ENCODE data around the gene PDE6D.

Gene PDE6D

GRCh38 chr2:231781798-231782726 is 980 bp upstream of the PDE6D start:
- peak; percentile 85 for FAIRE-seq
- TF ChIP-seq POLR2A (IDR thresholded peaks at IDR 0.05; ENCODE audit: low read depth, low read length) = no peak
- TF ChIP-seq SPI1 (IDR thresholded peaks at IDR 0.05; ENCODE audit: low read depth, low read length) = peak; percentile 14; the same call in 1 of the 2 replicates
- TF ChIP-seq PAX5 (IDR thresholded peaks at IDR 0.05; ENCODE audit: insufficient read depth, low read length, severe bottlenecking) = no peak
- no peak for TF ChIP-seq TAF1 (IDR thresholded peaks at IDR 0.05; ENCODE audit: low read depth, low read length)
- no peak for TF ChIP-seq POU2F2 (IDR thresholded peaks at IDR 0.05; ENCODE audit: low read depth, low read length)
- TF ChIP-seq POLR2AphosphoS5 (IDR thresholded peaks at IDR 0.05; ENCODE audit: low read depth, low read length) = no peak
- no peak for DNase-seq (ENCODE audit: insufficient read length, low spot score)

DNA sequence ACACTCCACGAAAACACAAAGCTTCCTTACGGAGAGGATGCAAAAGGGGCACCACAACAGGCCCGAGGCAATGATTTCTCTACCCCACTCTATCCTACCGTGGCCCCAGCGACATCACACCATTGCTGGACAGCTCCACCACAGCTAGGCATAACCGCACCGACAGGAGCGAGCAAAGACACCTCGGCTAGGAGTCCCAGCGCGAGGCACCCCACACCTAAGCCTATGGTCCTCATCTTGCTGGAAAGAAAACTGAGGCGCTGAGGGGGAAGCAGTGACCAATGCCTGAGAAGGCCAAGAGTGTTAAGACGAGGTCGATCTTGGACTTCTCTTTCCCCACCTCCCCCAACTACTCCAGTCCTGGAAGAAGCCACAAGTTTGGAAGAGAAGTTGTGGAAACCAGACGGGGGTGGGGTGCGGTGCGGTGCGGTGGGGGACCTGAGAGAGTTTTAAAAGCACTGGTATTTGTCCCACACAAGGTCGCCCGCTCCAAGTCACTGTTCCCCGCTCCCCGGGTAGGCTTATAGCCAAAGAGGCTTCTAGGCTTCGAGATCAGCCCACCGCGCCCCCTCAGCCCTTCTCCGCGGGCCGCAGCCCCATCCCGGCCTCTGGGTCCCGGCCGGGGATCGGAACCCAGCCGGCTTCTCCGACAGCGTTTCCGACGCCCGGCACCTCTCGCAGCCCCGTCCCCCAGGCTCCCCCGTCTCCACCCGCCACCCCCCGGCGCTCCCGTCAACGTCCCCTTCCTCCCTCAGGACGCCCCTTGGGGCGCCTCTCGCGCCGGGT is 766 bp downstream of the PDE6D start:
- TF ChIP-seq POLR2A (IDR thresholded peaks at IDR 0.05; ENCODE audit: low read depth, low read length) (no peak), PAX5 (IDR thresholded peaks at IDR 0.05; ENCODE audit: insufficient read depth, low read length, severe bottlenecking) (no peak), SPI1 (IDR thresholded peaks at IDR 0.05; ENCODE audit: low read depth, low read length) (no peak), TAF1 (IDR thresholded peaks at IDR 0.05; ENCODE audit: low read depth, low read length) (no peak), POLR2AphosphoS5 (IDR thresholded peaks at IDR 0.05; ENCODE audit: low read depth, low read length) (no peak), POU2F2 (IDR thresholded peaks at IDR 0.05; ENCODE audit: low read depth, low read length) (no peak)
- FAIRE-seq (peak; percentile 59), DNase-seq (ENCODE audit: insufficient read length, low spot score) (no peak)

GRCh38 chr2:231769170-231770136 is 11.6 kb downstream of the PDE6D start:
- TF ChIP-seq PAX5 (IDR thresholded peaks at IDR 0.05; ENCODE audit: insufficient read depth, low read length, severe bottlenecking) = no peak
- TF ChIP-seq SPI1 (IDR thresholded peaks at IDR 0.05; ENCODE audit: low read depth, low read length) = peak; percentile 95
- DNase-seq (ENCODE audit: insufficient read length, low spot score) (no peak), FAIRE-seq (peak; percentile 81)

- DNase-seq (ENCODE audit: insufficient read length, low spot score) = no peak
- FAIRE-seq = peak; percentile 81
- TF ChIP-seq POU2F2 (IDR thresholded peaks at IDR 0.05; ENCODE audit: low read depth, low read length) = no peak
- TF ChIP-seq PAX5 (IDR thresholded peaks at IDR 0.05; ENCODE audit: insufficient read depth, low read length, severe bottlenecking) = no peak
- no peak for TF ChIP-seq POLR2AphosphoS5 (IDR thresholded peaks at IDR 0.05; ENCODE audit: low read depth, low read length)
- TF ChIP-seq TAF1 (IDR thresholded peaks at IDR 0.05; ENCODE audit: low read depth, low read length) = no peak
- no peak for TF ChIP-seq POLR2A (IDR thresholded peaks at IDR 0.05; ENCODE audit: low read depth, low read length)
- no peak for TF ChIP-seq SPI1 (IDR thresholded peaks at IDR 0.05; ENCODE audit: low read depth, low read length)
Observed at GRCh38 chr2:231765496-231765929, 15.6 kb downstream of the PDE6D start.

DNA sequence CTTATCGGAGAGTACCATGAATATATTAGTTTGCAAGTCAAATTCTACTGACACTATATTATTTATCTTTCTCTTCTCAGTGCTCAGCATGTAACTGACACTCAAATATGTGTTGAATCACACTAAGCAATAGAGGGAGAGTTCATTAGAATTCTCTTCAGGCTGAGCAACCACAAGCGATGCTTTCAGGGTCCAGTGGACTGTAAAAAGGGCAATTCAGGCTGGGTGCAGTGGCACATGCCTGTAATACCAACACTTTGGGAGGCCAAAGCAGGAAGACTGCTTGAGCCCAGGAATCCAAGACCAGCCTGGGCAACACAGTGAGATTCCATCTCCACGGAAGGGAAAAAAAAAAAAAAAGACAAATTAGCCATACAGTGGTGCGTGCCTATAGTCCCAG is 16.3 kb downstream of the PDE6D start:
- TF ChIP-seq POU2F2 (IDR thresholded peaks at IDR 0.05; ENCODE audit: low read depth, low read length) (no peak), SPI1 (IDR thresholded peaks at IDR 0.05; ENCODE audit: low read depth, low read length) (no peak), TAF1 (IDR thresholded peaks at IDR 0.05; ENCODE audit: low read depth, low read length) (no peak), POLR2AphosphoS5 (IDR thresholded peaks at IDR 0.05; ENCODE audit: low read depth, low read length) (no peak), POLR2A (IDR thresholded peaks at IDR 0.05; ENCODE audit: low read depth, low read length) (no peak), PAX5 (IDR thresholded peaks at IDR 0.05; ENCODE audit: insufficient read depth, low read length, severe bottlenecking) (no peak)
- DNase-seq (ENCODE audit: insufficient read length, low spot score) (no peak), FAIRE-seq (no peak)

- FAIRE-seq (no peak), DNase-seq (ENCODE audit: insufficient read length, low spot score) (no peak)
- no peak for TF ChIP-seq TAF1 (IDR thresholded peaks at IDR 0.05; ENCODE audit: low read depth, low read length)
- TF ChIP-seq POLR2AphosphoS5 (IDR thresholded peaks at IDR 0.05; ENCODE audit: low read depth, low read length) = no peak
- no peak for TF ChIP-seq SPI1 (IDR thresholded peaks at IDR 0.05; ENCODE audit: low read depth, low read length)
- TF ChIP-seq POLR2A (IDR thresholded peaks at IDR 0.05; ENCODE audit: low read depth, low read length) = no peak
- no peak for TF ChIP-seq PAX5 (IDR thresholded peaks at IDR 0.05; ENCODE audit: insufficient read depth, low read length, severe bottlenecking)
- no peak for TF ChIP-seq POU2F2 (IDR thresholded peaks at IDR 0.05; ENCODE audit: low read depth, low read length)
Observed at GRCh38 chr2:231764124-231764523, 17.0 kb downstream of the PDE6D start.

DNA sequence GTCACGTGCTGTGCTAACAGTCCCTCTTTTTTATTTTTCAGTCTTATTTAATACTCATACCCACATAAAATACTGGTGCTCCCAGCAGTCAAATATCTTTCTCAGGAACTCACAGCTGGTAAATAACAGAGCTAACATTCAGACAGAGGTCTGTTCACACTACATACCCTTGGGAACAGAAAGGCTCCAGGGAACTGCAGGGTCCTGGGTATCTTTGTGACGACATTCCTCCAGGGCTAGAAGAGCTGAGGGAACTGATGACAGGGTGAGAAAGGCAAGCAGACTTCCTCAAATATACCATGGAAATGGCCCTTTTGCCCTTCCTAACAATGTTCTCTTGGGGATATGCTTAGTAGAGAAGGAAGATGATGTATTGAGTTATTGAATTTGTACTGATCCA is 19.3 kb downstream of the PDE6D start:
- FAIRE-seq (no peak), DNase-seq (ENCODE audit: insufficient read length, low spot score) (no peak)
- TF ChIP-seq POU2F2 (IDR thresholded peaks at IDR 0.05; ENCODE audit: low read depth, low read length) = no peak
- TF ChIP-seq POLR2AphosphoS5 (IDR thresholded peaks at IDR 0.05; ENCODE audit: low read depth, low read length) = no peak
- TF ChIP-seq PAX5 (IDR thresholded peaks at IDR 0.05; ENCODE audit: insufficient read depth, low read length, severe bottlenecking) = no peak
- no peak for TF ChIP-seq TAF1 (IDR thresholded peaks at IDR 0.05; ENCODE audit: low read depth, low read length)
- TF ChIP-seq POLR2A (IDR thresholded peaks at IDR 0.05; ENCODE audit: low read depth, low read length) = no peak
- TF ChIP-seq SPI1 (IDR thresholded peaks at IDR 0.05; ENCODE audit: low read depth, low read length) = no peak

- DNase-seq (ENCODE audit: insufficient read length, low spot score) = no peak
- TF ChIP-seq SPI1 (IDR thresholded peaks at IDR 0.05; ENCODE audit: low read depth, low read length) (no peak), PAX5 (IDR thresholded peaks at IDR 0.05; ENCODE audit: insufficient read depth, low read length, severe bottlenecking) (no peak), TAF1 (IDR thresholded peaks at IDR 0.05; ENCODE audit: low read depth, low read length) (no peak), POLR2A (IDR thresholded peaks at IDR 0.05; ENCODE audit: low read depth, low read length) (no peak), POU2F2 (IDR thresholded peaks at IDR 0.05; ENCODE audit: low read depth, low read length) (no peak), POLR2AphosphoS5 (IDR thresholded peaks at IDR 0.05; ENCODE audit: low read depth, low read length) (no peak)
- no peak for FAIRE-seq
Observed at GRCh38 chr2:231752061-231752460, 29.0 kb downstream of the PDE6D start.

Data from GM12891 (cell line).